HG03378 (cell line): ENCODE measurements around the gene LRRC28.

Experiments
- ATAC-seq: cut with Tn5 transposase; IDR thresholded peaks from one replicate; pipeline ENCODE4 v1.9.1; 2021; ENCODE audit warnings: mild to moderate bottlenecking, moderate library complexity; ENCODE audit not compliant: unreplicated experiment

The LRRC28 gene

GRCh38 chr15:99341786-99342185, 90.5 kb downstream of the LRRC28 start:
- ATAC-seq = no peak

- ATAC-seq = no peak
These were observed 91.9 kb downstream of the LRRC28 start for GRCh38 chr15:99343208-99343607.

- peak; percentile 2 for ATAC-seq
These were observed 92.7 kb downstream of the LRRC28 start for GRCh38 chr15:99343881-99344551.

GRCh38 chr15:99344639-99345038, 93.4 kb downstream of the LRRC28 start:
- ATAC-seq = peak; percentile 58

GRCh38 chr15:99345242-99345641, 94.0 kb downstream of the LRRC28 start:
- ATAC-seq = no peak

- ATAC-seq = no peak
These were observed 94.7 kb downstream of the LRRC28 start for GRCh38 chr15:99345832-99346462.

GRCh38 chr15:99347574-99347973, 96.3 kb downstream of the LRRC28 start:
- ATAC-seq = no peak

GRCh38 chr15:99348412-99348811, 97.1 kb downstream of the LRRC28 start:
- no peak for ATAC-seq

- ATAC-seq = no peak
These were observed 99.1 kb downstream of the LRRC28 start for GRCh38 chr15:99350408-99350807.

- ATAC-seq = no peak
These were observed 108.5 kb downstream of the LRRC28 start for GRCh38 chr15:99359769-99360168.

GRCh38 chr15:99361545-99362185, 110.4 kb downstream of the LRRC28 start:
- ATAC-seq = no peak

GRCh38 chr15:99365242-99365641, 114.0 kb downstream of the LRRC28 start:
- peak; percentile 87 for ATAC-seq

- no peak for ATAC-seq
These were observed 114.7 kb downstream of the LRRC28 start for GRCh38 chr15:99366013-99366412.

- no peak for ATAC-seq
These were observed 117.5 kb downstream of the LRRC28 start for GRCh38 chr15:99368743-99369142.

GRCh38 chr15:99369196-99369595, 117.9 kb downstream of the LRRC28 start:
- no peak for ATAC-seq

GRCh38 chr15:99371180-99372103, 120.2 kb downstream of the LRRC28 start:
- peak; percentile 93 for ATAC-seq

- ATAC-seq = no peak
These were observed 133.9 kb downstream of the LRRC28 start for GRCh38 chr15:99385005-99385669.

- ATAC-seq = no peak
These were observed 134.6 kb downstream of the LRRC28 start for GRCh38 chr15:99385865-99386264.

GRCh38 chr15:99386391-99386790, 135.1 kb downstream of the LRRC28 start:
- ATAC-seq = no peak

GRCh38 chr15:99387421-99388168, 136.3 kb downstream of the LRRC28 start:
- no peak for ATAC-seq
